Kidney (tissue), 14 donors: ENCODE data around the gene GFRA1. TPM values are rescaled to one million over a fixed set of nuclear protein-coding genes. Genes with fewer than 3 reads are reported as not detected.

Source experiments
- DNase-seq, 5 donors: peaks; one replicate each; pipeline ENCODE4 v3.0.0-alpha.2; 2013 to 2020
- FAIRE-seq: peaks from 2 replicates; lab custom pipeline; 2012; peaks lifted over from hg19 to GRCh38; lab: Jason Lieb, UNC
- H3K27ac ChIP-seq, 2 donors: one replicate each; pipeline ENCODE4 v1.7.0; 2013; ENCODE audit warnings: low read depth in 2 of 2, low read length in 2 of 2, inconsistent platforms in 1 of 2
- H3K27me3 ChIP-seq: one replicate; pipeline ENCODE4 v1.7.1; 2013; ENCODE audit warnings: low read length, inconsistent platforms; ENCODE audit not compliant: control insufficient read depth, insufficient read depth
- H3K36me3 ChIP-seq, 3 donors: one replicate each; pipeline versions ENCODE4 v1.7.0 to v1.7.1; 2013; ENCODE audit warnings: low read length in 3 of 3, control low read depth in 1 of 3, inconsistent platforms in 1 of 3; ENCODE audit not compliant: insufficient read depth in 3 of 3, control insufficient read depth in 2 of 3
- H3K4me1 ChIP-seq, 3 donors: one replicate each; pipeline versions ENCODE4 v1.7.0 to v1.7.1; 2013; ENCODE audit warnings: low read length in 3 of 3, inconsistent platforms in 1 of 3, low read depth in 1 of 3; ENCODE audit not compliant: control insufficient read depth in 2 of 3, insufficient read depth in 2 of 3
- H3K4me3 ChIP-seq, 3 donors: one replicate each; pipeline versions ENCODE4 v1.7.0 to v1.8.1; 2013; ENCODE audit warnings: low read length in 3 of 3, control low read depth in 1 of 3, inconsistent platforms in 1 of 3
- H3K9ac ChIP-seq, 3 donors: one replicate each; pipeline versions ENCODE4 v1.7.0 to v1.7.1; 2013; ENCODE audit warnings: low read length in 3 of 3, control low read depth in 1 of 3, inconsistent platforms in 1 of 3
- H3K9me3 ChIP-seq, 3 donors: one replicate each; pipeline versions ENCODE4 v1.7.0 to v1.7.1; 2013; ENCODE audit warnings: low read length in 3 of 3, control low read depth in 1 of 3, inconsistent platforms in 1 of 3; ENCODE audit not compliant: control insufficient read depth in 2 of 3, insufficient read depth in 1 of 3
- CTCF ChIP-seq: IDR thresholded peaks from 3 replicates; pipeline ENCODE4 v1.5.1; 2012; ENCODE audit warnings: mild to moderate bottlenecking, moderate library complexity, borderline replicate concordance; ENCODE audit not compliant: insufficient read depth; ENCODE audit errors: extremely low read depth
- intact Hi-C: fragments of 100-400 bp; cut with DNase I; formaldehyde crosslinking; loops from one replicate; pipeline ENCODE4 v1.11.1; 2022
- polyA plus RNA-seq: library from polyadenylated mRNA; stranded (reverse); fragments of 350-450 nt; fragmentation: Illumina TruSeq; extraction: RNeasy Lipid Tissue Mini Kit (QIAGEN cat#74804); gene quantifications from one replicate; pipeline ENCODE4 v1.2.3, GENCODE V29; 2014; ENCODE audit warnings: low read depth, low replicate concordance; ENCODE audit not compliant: insufficient read depth
- total RNA-seq: library from RNA; stranded (reverse); fragmentation: NEBNext Ultra II Directional; extraction: Animal tissue kit (Norgen Biotek cat#: 25700); gene quantifications from one replicate; pipeline ENCODE4 v1.2.1, GENCODE V29; 2021
- donor health status: control.
- donor health status: control.
- donor health status: control.
- donor health status: control.
- donor health status: control.
- donor health status: DM: yes; HTN: yes; CAD: no.
- donor health status: Normal renal cell carcinoma (clear cell type).

The GFRA1 gene
- total and polyA plus RNA-seq, 2 donors from 2014 or later = 3.0 to 22.3 TPM

- Histone ChIP-seq H3K4me3 (no peak overlapping the region), H3K9ac (no peak overlapping the region), H3K4me1 (peaks cover 0 to 4% (median under 1%) of the 10 kb centered on the region in 3 donors), H3K27ac (no peak overlapping the region), H3K27me3 (no peaks in the 10 kb centered on the region), H3K9me3 (no peaks in the 10 kb centered on the region), H3K36me3 (no peaks in the 10 kb centered on the region)
- intact Hi-C loops = no loop called here
- FAIRE-seq (no peak), DNase-seq (no peak)
- TF ChIP-seq CTCF = no peak
Observed at GRCh38 chr10:116260599-116260998, 12.4 kb downstream of the GFRA1 start.

GRCh38 chr10:116259638-116260037, 13.4 kb downstream of the GFRA1 start:
- Histone ChIP-seq H3K4me1 (peaks cover 0 to 5% (median 2%) of the 10 kb centered on the region in 3 donors), H3K36me3 (no peaks in the 10 kb centered on the region), H3K9me3 (no peaks in the 10 kb centered on the region), H3K27ac (no peak overlapping the region), H3K27me3 (no peaks in the 10 kb centered on the region), H3K9ac (no peak overlapping the region), H3K4me3 (no peak overlapping the region)
- DNase-seq (no peak), FAIRE-seq (no peak)
- no peak for TF ChIP-seq CTCF
- intact Hi-C loops = no loop called here

- no peak overlapping the region for H3K27ac ChIP-seq
- intact Hi-C loops = no loop called here
- no peak overlapping the region for H3K9ac ChIP-seq
- DNase-seq (no peak), FAIRE-seq (no peak)
- H3K9me3 ChIP-seq = no peaks in the 10 kb centered on the region
- H3K27me3 ChIP-seq = no peaks in the 10 kb centered on the region
- TF ChIP-seq CTCF = no peak
- peaks cover 0 to 8% (median 2%) of the 10 kb centered on the region in 3 donors for H3K4me1 ChIP-seq
- no peak overlapping the region for H3K4me3 ChIP-seq
- H3K36me3 ChIP-seq = no peaks in the 10 kb centered on the region
Observed at GRCh38 chr10:116257785-116258184, 15.2 kb downstream of the GFRA1 start.

GRCh38 chr10:116256752-116257259, 16.2 kb downstream of the GFRA1 start:
- no peak for FAIRE-seq
- Histone ChIP-seq H3K27me3 (no peaks in the 10 kb centered on the region), H3K4me1 (peaks cover 0 to 8% (median 2%) of the 10 kb centered on the region in 3 donors), H3K9me3 (no peaks in the 10 kb centered on the region), H3K9ac (no peak overlapping the region), H3K36me3 (no peaks in the 10 kb centered on the region), H3K27ac (no peak overlapping the region), H3K4me3 (no peak overlapping the region)
- DNase-seq = no peak
- TF ChIP-seq CTCF = no peak
- intact Hi-C loops = no loop called here
